ENCODE results near the gene SMAD7. TPM values are rescaled to one million over a fixed set of nuclear protein-coding genes. Genes with fewer than 3 reads are reported as not detected.

SMAD7 gene
- total RNA-seq, 1 experiment from 2014 or later: 12.3 TPM

DNA sequence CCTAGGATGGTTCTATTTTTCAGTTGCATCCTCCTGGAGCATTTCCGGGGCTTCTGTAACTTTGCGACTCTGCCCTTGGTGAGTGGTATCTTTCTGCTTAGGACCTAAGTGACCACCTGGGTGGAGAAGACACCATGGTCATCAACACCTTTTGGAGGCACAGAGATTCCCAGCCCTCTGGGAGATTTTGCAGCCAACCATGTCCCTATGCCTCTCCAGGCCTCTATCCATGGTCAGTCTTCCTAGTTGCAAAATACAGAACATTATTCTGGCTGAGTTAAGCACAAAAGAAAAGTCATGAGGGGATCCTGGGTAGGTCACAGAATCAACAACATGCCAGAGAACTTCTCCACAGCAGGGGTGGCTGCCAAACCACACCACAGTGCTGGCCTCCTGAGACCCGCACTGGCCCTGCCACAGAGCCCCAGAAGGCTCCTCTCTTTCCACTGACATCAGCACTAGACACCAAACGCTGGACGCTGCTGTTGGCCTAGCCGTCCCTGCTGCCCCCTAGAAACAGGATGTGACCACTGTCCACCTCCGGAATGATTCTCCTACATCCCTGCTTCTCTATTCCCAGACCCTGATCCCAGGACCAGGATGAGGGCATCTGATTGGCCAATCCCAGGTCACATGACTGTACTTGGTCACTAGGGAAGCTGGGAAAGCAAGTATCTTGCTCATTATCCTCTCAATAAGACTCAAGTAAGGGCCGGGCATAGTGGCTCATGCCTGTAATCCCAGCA, 47.7 kb downstream of the SMAD7 start:
- ChIA-PET CTCF (interaction anchor here (1.0 kb wide), 1 partner anchor 307 kb away, joined by 4 read pairs; no protein-coding TSS in a partner anchor), POLR2A (interaction anchor here (0.7 kb wide), 1 partner anchor 93 kb away, joined by 3 read pairs; no protein-coding TSS in a partner anchor)
- Mint-ChIP-seq H3K9me3 (ENCODE audit: unreplicated experiment) (peaks cover 19% of the 10 kb centered on the region), H3K4me1 (ENCODE audit: insufficient read depth, unreplicated experiment) (peaks cover 7% of the 10 kb centered on the region), H3K27ac (ENCODE audit: low read depth, unreplicated experiment) (no peak overlapping the region), H3K4me3 (ENCODE audit: unreplicated experiment) (no peak overlapping the region), H3K27me3 (ENCODE audit: insufficient read depth, unreplicated experiment) (no peaks in the 10 kb centered on the region), H3K36me3 (ENCODE audit: insufficient read depth, unreplicated experiment) (no peaks in the 10 kb centered on the region)
- peak; percentile 11 for DNase-seq (ENCODE audit: unreplicated experiment)
- BruUV-seq (replicated peaks): no TSS peak
- intact Hi-C loops (cut with micrococcal nuclease): no loop called here
- TF ChIP-seq, protein P1, sequence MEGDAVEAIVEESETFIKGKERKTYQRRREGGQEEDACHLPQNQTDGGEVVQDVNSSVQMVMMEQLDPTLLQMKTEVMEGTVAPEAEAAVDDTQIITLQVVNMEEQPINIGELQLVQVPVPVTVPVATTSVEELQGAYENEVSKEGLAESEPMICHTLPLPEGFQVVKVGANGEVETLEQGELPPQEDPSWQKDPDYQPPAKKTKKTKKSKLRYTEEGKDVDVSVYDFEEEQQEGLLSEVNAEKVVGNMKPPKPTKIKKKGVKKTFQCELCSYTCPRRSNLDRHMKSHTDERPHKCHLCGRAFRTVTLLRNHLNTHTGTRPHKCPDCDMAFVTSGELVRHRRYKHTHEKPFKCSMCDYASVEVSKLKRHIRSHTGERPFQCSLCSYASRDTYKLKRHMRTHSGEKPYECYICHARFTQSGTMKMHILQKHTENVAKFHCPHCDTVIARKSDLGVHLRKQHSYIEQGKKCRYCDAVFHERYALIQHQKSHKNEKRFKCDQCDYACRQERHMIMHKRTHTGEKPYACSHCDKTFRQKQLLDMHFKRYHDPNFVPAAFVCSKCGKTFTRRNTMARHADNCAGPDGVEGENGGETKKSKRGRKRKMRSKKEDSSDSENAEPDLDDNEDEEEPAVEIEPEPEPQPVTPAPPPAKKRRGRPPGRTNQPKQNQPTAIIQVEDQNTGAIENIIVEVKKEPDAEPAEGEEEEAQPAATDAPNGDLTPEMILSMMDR (IDR thresholded peaks at IDR 0.05; ENCODE audit: unreplicated experiment): no peak

DNA sequence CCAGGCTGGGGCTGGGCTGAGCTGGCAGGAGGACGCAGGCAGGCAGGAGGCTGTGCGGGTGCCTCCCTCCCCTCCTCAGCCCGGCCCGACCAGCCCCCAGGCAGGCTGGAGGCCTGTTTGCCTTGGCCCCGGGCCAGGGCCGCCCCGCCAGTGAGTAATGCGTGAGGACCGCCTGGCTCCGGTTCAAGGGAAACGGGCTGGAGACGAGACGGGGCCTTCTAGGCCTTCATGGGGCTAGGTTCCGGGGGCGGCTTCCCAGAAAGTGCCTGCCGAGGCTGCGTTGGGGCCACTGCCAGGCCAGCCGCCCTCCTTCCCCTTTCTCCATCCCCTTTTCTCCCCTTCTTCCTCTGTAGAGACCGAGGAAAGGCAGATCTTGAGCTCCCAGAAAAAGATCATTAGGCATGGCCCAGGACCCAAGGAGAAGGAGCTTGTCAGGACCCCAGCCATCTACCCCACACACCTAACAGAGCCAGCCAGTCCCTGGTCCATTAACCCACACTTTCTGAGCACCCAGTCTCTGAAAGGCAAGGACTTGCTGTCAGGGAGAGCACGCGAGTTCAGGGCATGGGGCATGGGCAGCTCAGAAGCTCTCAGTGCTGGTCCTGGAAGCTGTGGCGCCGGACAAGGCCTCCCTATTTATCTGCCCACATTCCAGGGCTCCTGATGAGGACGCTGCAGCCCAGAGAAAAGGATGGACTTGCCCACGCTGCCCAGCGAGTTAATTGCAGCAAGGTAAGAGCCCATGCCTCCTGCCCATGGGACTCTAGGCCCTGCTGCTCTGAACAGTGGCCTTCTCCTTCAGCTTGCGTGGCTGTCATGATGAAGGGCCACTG, 48.5 kb downstream of the SMAD7 start:
- BruUV-seq (replicated peaks): no TSS peak
- peak; percentile 90 for DNase-seq (ENCODE audit: unreplicated experiment)
- CTCF ChIA-PET: interaction anchor here (0.7 to 1.0 kb wide), 3 partner anchors 9 to 307 kb away, joined by 3 to 4 read pairs (median 3); no protein-coding TSS in a partner anchor
- Mint-ChIP-seq H3K9me3 (ENCODE audit: unreplicated experiment) (peaks cover 19% of the 10 kb centered on the region), H3K36me3 (ENCODE audit: insufficient read depth, unreplicated experiment) (no peaks in the 10 kb centered on the region), H3K27me3 (ENCODE audit: insufficient read depth, unreplicated experiment) (no peaks in the 10 kb centered on the region), H3K4me1 (ENCODE audit: insufficient read depth, unreplicated experiment) (peaks cover 7% of the 10 kb centered on the region), H3K27ac (ENCODE audit: low read depth, unreplicated experiment) (peak overlapping the region; percentile 67), H3K4me3 (ENCODE audit: unreplicated experiment) (no peak overlapping the region)
- intact Hi-C loops (cut with micrococcal nuclease): no loop called here
- TF ChIP-seq, protein P1 (IDR thresholded peaks at IDR 0.05; ENCODE audit: unreplicated experiment): no peak
- POLR2A ChIA-PET: interaction anchor here (0.5 to 0.7 kb wide), 2 partner anchors 733 to 1986 kb away, joined by 3 read pairs; no protein-coding TSS in a partner anchor

DNA sequence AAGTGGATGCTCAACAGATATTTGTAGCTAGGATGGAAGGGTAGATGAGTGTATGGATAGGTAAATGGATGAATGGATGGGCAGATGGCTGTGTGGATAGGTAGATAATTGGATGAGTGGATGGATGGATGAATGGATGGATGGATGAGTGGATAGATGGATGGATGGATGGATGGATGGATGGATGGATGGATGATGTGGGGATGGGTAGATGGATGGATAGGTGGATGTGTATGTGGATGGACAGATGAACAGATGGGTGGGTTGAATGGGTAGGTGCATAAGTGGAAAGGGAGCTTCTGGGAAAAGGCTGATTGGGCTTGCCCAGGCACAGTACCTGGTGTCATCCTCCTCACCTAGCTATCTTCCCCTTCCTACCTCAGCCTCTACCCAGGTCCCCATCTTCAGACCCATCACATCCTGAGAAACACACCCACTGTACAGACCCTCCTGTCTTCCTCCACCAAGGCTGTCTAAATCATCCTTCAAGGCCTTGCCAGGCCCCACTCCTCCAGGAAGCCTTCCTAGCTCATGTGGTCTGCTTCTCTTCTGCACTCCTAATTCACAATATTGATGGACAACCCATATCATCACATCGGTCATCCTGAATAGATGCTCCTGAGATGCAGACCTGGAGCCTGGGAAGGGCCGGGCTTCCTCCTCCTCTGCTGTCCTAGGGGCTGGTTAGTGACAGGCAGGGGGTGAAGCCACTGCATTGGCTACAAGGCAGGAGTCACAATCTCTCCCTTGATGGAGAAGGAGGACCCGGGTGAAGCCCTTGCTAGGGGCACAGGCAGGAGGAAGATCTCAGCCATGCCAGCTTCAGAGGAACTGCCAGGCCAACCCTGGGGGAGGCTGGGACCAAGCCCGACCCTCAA, 49.4 kb downstream of the SMAD7 start:
- H3K27me3 Mint-ChIP-seq (ENCODE audit: insufficient read depth, unreplicated experiment): no peaks in the 10 kb centered on the region
- BruUV-seq (replicated peaks): no TSS peak
- TF ChIP-seq, protein P1 (IDR thresholded peaks at IDR 0.05; ENCODE audit: unreplicated experiment): no peak
- H3K27ac Mint-ChIP-seq (ENCODE audit: low read depth, unreplicated experiment): peak overlapping the region; percentile 67
- H3K4me3 Mint-ChIP-seq (ENCODE audit: unreplicated experiment): no peak overlapping the region
- H3K36me3 Mint-ChIP-seq (ENCODE audit: insufficient read depth, unreplicated experiment): no peaks in the 10 kb centered on the region
- H3K9me3 Mint-ChIP-seq (ENCODE audit: unreplicated experiment): peaks cover 19% of the 10 kb centered on the region
- intact Hi-C loops (cut with micrococcal nuclease): no loop called here
- POLR2A ChIA-PET: interaction anchor here (0.5 to 0.7 kb wide), 2 partner anchors 18 to 1986 kb away, joined by 3 read pairs; no protein-coding TSS in a partner anchor
- no peak for DNase-seq (ENCODE audit: unreplicated experiment)
- H3K4me1 Mint-ChIP-seq (ENCODE audit: insufficient read depth, unreplicated experiment): peaks cover 15% of the 10 kb centered on the region
- CTCF ChIA-PET: interaction anchor here (0.9 to 1.0 kb wide), 2 partner anchors 11 to 308 kb away, joined by 3 to 4 read pairs; no protein-coding TSS in a partner anchor
